CD4-positive, CD25-positive, alpha-beta regulatory T cell (primary cell): Measurements from ENCODE around the gene RTN4IP1. TPM values are rescaled to one million over a fixed set of nuclear protein-coding genes. Genes with fewer than 3 reads are reported as not detected.

Experiments used
- ATAC-seq, 2 donors: fragments of 150-1000 bp; cut with Tn5 transposase; one replicate each; pipeline ENCODE4 v1.10.0; 2021; ENCODE audit warnings: low read depth in 2 of 2, moderate number of reproducible peaks in 2 of 2, moderate library complexity in 1 of 2
- DNase-seq, 3 donors: peaks; one replicate each; pipeline versions ENCODE4 v3.0.0 to v3.0.0-alpha.2; 2012 to 2022; ENCODE audit warnings: mixed read lengths in 1 of 3
- H3K27ac ChIP-seq: one replicate; pipeline ENCODE4 v1.7.0; 2013; ENCODE audit warnings: mild to moderate bottlenecking, low read length; ENCODE audit not compliant: insufficient read depth, poor library complexity, severe bottlenecking
- H3K27me3 ChIP-seq: one replicate; pipeline ENCODE4 v1.7.0; 2013; ENCODE audit warnings: low read length; ENCODE audit not compliant: control insufficient read depth, insufficient read depth
- H3K36me3 ChIP-seq: one replicate; pipeline ENCODE4 v1.7.0; 2013; ENCODE audit warnings: mild to moderate bottlenecking, low read length, moderate library complexity; ENCODE audit not compliant: control insufficient read depth, insufficient read depth
- H3K4me1 ChIP-seq: 2 replicates; pipeline ENCODE4 v1.7.0; 2013; ENCODE audit warnings: mild to moderate bottlenecking, low read length; ENCODE audit not compliant: insufficient read depth, control insufficient read depth, poor library complexity, severe bottlenecking
- H3K4me3 ChIP-seq: one replicate; pipeline ENCODE4 v1.7.0; 2013; ENCODE audit warnings: low read depth, mild to moderate bottlenecking, low read length, moderate library complexity
- H3K9me3 ChIP-seq, 2 experiments: 1 replicate in 1 of 2; 2 replicates in 1 of 2; pipeline ENCODE4 v1.7.0; 2013; ENCODE audit warnings: low read length in 2 of 2, mild to moderate bottlenecking in 1 of 2, moderate library complexity in 1 of 2; ENCODE audit not compliant: control insufficient read depth in 2 of 2
- H3K27ac Mint-ChIP-seq, 3 donors: one replicate each; pipeline ENCODE4 v1.8.0; 2020 to 2022; ENCODE audit warnings: mild to moderate bottlenecking in 3 of 3, mixed read lengths in 3 of 3, moderate library complexity in 2 of 3
- H3K27me3 Mint-ChIP-seq: one replicate; pipeline ENCODE4 v1.8.0; 2022; ENCODE audit warnings: mild to moderate bottlenecking, mixed read lengths
- H3K36me3 Mint-ChIP-seq: one replicate; pipeline ENCODE4 v1.8.0; 2020; ENCODE audit warnings: mixed read lengths
- H3K4me1 Mint-ChIP-seq, 4 donors: one replicate each; pipeline ENCODE4 v1.8.0; 2020 to 2022; ENCODE audit warnings: mixed read lengths in 4 of 4, mild to moderate bottlenecking in 1 of 4
- H3K4me3 Mint-ChIP-seq, 4 donors: one replicate each; pipeline ENCODE4 v1.8.0; 2020 to 2022; ENCODE audit warnings: mild to moderate bottlenecking in 4 of 4, mixed read lengths in 4 of 4, moderate library complexity in 3 of 4
- H3K9me3 Mint-ChIP-seq, 7 donors: one replicate each; pipeline ENCODE4 v1.8.0; 2020 to 2022; ENCODE audit warnings: mixed read lengths in 7 of 7, mild to moderate bottlenecking in 3 of 7, moderate library complexity in 2 of 7
- polyA plus RNA-seq, 4 donors: library from polyadenylated mRNA; unstranded; fragments of 300-500 nt; fragmentation: Illumina TruSeq; gene quantifications; one replicate each; pipeline ENCODE4 v1.2.3, GENCODE V29; 2021
- total RNA-seq: library from RNA; stranded (reverse); gene quantifications from one replicate; pipeline ENCODE4 v1.2.3, GENCODE V29; 2022

RTN4IP1 gene
- total and polyA plus RNA-seq, 5 donors from 2014 or later: 5.9 to 13.8 (median 10.6) TPM

GRCh38 chr6:106535012-106535411, 94.3 kb downstream of the RTN4IP1 start:
- no peak for ATAC-seq

DNA sequence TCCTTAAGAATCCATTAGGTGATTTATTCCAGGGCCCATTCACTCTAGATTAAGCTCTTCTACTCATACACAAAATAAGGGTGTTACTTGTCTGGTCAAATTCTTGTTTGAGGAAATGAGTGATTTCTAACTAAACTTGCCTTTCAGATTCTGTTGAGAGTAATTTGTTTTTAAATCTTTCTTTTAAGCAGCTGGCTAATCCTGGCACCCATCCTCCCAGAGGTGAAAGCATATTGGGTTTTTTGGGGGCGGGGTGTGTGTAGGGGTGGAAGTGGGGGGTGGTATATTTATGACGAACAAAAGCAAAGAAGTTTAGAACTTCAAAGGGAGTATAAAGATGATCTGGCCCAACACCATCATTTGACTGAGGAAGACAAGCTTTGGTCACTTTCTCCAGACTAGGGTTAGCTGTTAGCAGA, 94.7 kb downstream of the RTN4IP1 start:
- H3K9me3 ChIP-seq: no peaks in the 10 kb centered on the region
- H3K4me1 Mint-ChIP-seq: peaks cover 47 to 99% (median 83%) of the 10 kb centered on the region in 4 donors
- no peaks in the 10 kb centered on the region for H3K9me3 Mint-ChIP-seq
- peaks cover 63% of the 10 kb centered on the region for H3K36me3 ChIP-seq
- H3K27ac ChIP-seq: peak overlapping the region; percentile 52
- H3K27me3 ChIP-seq: no peaks in the 10 kb centered on the region
- H3K27ac Mint-ChIP-seq: peak overlapping the region; percentile 74 to 92 (median 83)
- H3K4me1 ChIP-seq: peaks cover 42% of the 10 kb centered on the region
- peaks cover 50% of the 10 kb centered on the region for H3K36me3 Mint-ChIP-seq
- DNase-seq (peak in 2 of 3 donors; percentile 52 to 89), ATAC-seq (peak; percentile 64 to 77)
- no peaks in the 10 kb centered on the region for H3K27me3 Mint-ChIP-seq
- peak overlapping the region; percentile 31 to 69 (median 58) for H3K4me3 Mint-ChIP-seq
- H3K4me3 ChIP-seq: peak overlapping the region; percentile 42

More at GRCh38 chr6:106535012-106535411, 94.3 kb downstream of the RTN4IP1 start:
- Mint-ChIP-seq H3K4me1 (peaks cover 48 to 99% (median 80%) of the 10 kb centered on the region in 4 donors), H3K27me3 (no peaks in the 10 kb centered on the region), H3K36me3 (peaks cover 48% of the 10 kb centered on the region), H3K27ac (peak overlapping the region; percentile 74 to 92 (median 83)), H3K9me3 (no peaks in the 10 kb centered on the region), H3K4me3 (peak overlapping the region in 2 of 4 donors; percentile 27 to 49)
- H3K27ac ChIP-seq: peak overlapping the region; percentile 52
- peaks cover 63% of the 10 kb centered on the region for H3K36me3 ChIP-seq
- no peaks in the 10 kb centered on the region for H3K27me3 ChIP-seq
- H3K4me1 ChIP-seq: peaks cover 42% of the 10 kb centered on the region
- no peak for DNase-seq
- no peak overlapping the region for H3K4me3 ChIP-seq
- no peaks in the 10 kb centered on the region for H3K9me3 ChIP-seq

GRCh38 chr6:106534004-106534403, 95.3 kb downstream of the RTN4IP1 start:
- Mint-ChIP-seq H3K36me3 (peaks cover 54% of the 10 kb centered on the region), H3K9me3 (no peaks in the 10 kb centered on the region), H3K27ac (peak overlapping the region; percentile 74 to 92 (median 83)), H3K4me1 (peaks cover 47 to 96% (median 85%) of the 10 kb centered on the region in 4 donors), H3K4me3 (peak overlapping the region; percentile 31 to 69 (median 58)), H3K27me3 (no peaks in the 10 kb centered on the region)
- H3K4me1 ChIP-seq: peaks cover 42% of the 10 kb centered on the region
- peak overlapping the region; percentile 52 for H3K27ac ChIP-seq
- no peaks in the 10 kb centered on the region for H3K27me3 ChIP-seq
- ATAC-seq (no peak), DNase-seq (no peak)
- H3K36me3 ChIP-seq: peaks cover 63% of the 10 kb centered on the region
- peak overlapping the region; percentile 42 for H3K4me3 ChIP-seq
- no peaks in the 10 kb centered on the region for H3K9me3 ChIP-seq

DNA sequence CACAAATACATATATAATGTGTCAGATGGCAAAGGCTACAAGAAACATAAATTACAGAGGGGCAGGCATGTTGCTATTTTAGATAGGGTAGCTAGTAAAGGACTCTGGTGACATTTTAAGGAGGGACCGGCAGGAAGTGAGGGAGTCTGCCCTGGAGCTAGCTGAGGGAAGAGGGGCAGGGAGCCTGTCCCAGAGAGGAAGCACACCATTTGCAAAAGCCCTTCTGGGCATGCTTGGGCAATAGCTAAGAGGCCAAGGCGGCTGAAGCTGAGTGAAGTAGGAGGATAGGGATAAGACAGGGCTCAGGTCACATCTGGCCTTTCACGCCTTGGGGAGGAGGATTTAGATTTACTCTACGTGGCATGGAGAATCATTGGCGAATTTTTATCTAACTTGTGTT, 96.2 kb downstream of the RTN4IP1 start:
- no peaks in the 10 kb centered on the region for H3K27me3 Mint-ChIP-seq
- H3K36me3 Mint-ChIP-seq: peaks cover 58% of the 10 kb centered on the region
- DNase-seq (no peak), ATAC-seq (no peak)
- H3K4me3 Mint-ChIP-seq: peak overlapping the region in 1 of 4 donors; percentile 3
- peak overlapping the region; percentile 31 for H3K27ac ChIP-seq
- H3K4me1 Mint-ChIP-seq: peaks cover 47 to 92% (median 82%) of the 10 kb centered on the region in 4 donors
- H3K27ac Mint-ChIP-seq: peak overlapping the region; percentile 76 to 90 (median 83)
- no peaks in the 10 kb centered on the region for H3K9me3 ChIP-seq
- peaks cover 59% of the 10 kb centered on the region for H3K36me3 ChIP-seq
- no peaks in the 10 kb centered on the region for H3K9me3 Mint-ChIP-seq
- H3K27me3 ChIP-seq: no peaks in the 10 kb centered on the region
- H3K4me1 ChIP-seq: peaks cover 38% of the 10 kb centered on the region
- H3K4me3 ChIP-seq: no peak overlapping the region

DNA sequence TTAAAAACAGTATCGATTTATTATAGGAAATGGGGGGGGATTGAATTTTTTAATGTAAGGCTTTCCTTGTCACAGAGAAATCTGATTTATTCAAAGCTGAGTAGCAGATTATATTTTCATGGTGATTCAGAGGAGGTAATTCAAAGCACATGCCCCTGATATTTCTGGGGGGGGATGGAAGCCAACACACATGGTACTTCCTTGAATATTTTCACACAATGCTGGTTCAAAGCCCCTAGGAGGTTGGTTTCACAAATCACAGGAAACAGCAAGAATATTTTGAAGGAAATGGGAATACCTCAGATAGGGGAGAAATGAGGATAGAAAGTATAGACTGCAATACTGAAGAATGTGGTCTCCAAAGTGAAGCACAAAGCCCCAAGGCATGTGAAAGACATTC, 98.8 kb downstream of the RTN4IP1 start:
- peaks cover 46% of the 10 kb centered on the region for H3K4me1 ChIP-seq
- no peaks in the 10 kb centered on the region for H3K9me3 Mint-ChIP-seq
- ATAC-seq: no peak
- peaks cover 69% of the 10 kb centered on the region for H3K36me3 ChIP-seq
- DNase-seq: no peak
- no peaks in the 10 kb centered on the region for H3K27me3 ChIP-seq
- no peak overlapping the region for H3K27ac Mint-ChIP-seq
- no peak overlapping the region for H3K4me3 Mint-ChIP-seq
- H3K9me3 ChIP-seq: no peaks in the 10 kb centered on the region
- H3K4me3 ChIP-seq: no peak overlapping the region
- H3K27me3 Mint-ChIP-seq: no peaks in the 10 kb centered on the region
- peaks cover 47 to 91% (median 79%) of the 10 kb centered on the region in 4 donors for H3K4me1 Mint-ChIP-seq
- H3K36me3 Mint-ChIP-seq: peaks cover 56% of the 10 kb centered on the region
- no peak overlapping the region for H3K27ac ChIP-seq

- Mint-ChIP-seq H3K27me3 (no peaks in the 10 kb centered on the region), H3K4me3 (no peak overlapping the region), H3K27ac (no peak overlapping the region), H3K36me3 (peaks cover 56% of the 10 kb centered on the region), H3K9me3 (no peaks in the 10 kb centered on the region), H3K4me1 (peaks cover 46 to 91% (median 79%) of the 10 kb centered on the region in 4 donors)
- no peaks in the 10 kb centered on the region for H3K9me3 ChIP-seq
- no peaks in the 10 kb centered on the region for H3K27me3 ChIP-seq
- peaks cover 49% of the 10 kb centered on the region for H3K4me1 ChIP-seq
- no peak overlapping the region for H3K27ac ChIP-seq
- peak overlapping the region; percentile 9 for H3K4me3 ChIP-seq
- DNase-seq: no peak
- ATAC-seq: no peak
- peaks cover 69% of the 10 kb centered on the region for H3K36me3 ChIP-seq
Measured at GRCh38 chr6:106530026-106530425, 99.3 kb downstream of the RTN4IP1 start.

DNA sequence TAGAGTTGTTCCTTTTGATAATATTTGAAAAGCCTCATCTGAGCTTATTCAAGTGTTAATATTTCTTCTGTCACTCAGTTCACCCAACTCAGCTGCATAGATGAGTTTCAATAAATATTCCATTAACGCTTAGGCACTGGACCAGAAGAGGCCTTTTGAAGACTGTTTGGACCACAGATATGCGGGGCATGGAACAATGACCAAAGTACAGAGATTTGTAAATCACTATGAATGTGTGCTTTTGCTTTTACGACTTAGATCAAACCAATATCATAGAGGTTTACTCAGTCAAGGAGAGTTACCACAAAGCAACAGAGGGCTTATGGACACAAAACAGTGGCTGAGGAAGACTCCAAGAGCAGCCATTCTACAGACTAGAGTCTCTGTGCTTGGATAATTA, 99.9 kb downstream of the RTN4IP1 start:
- H3K36me3 ChIP-seq: peaks cover 69% of the 10 kb centered on the region
- H3K9me3 Mint-ChIP-seq: no peaks in the 10 kb centered on the region

GRCh38 chr6:106528521-106528920, 100.8 kb downstream of the RTN4IP1 start:
- no peak for ATAC-seq
- peak overlapping the region; percentile 27 for H3K4me3 ChIP-seq
- peaks cover 48% of the 10 kb centered on the region for H3K36me3 Mint-ChIP-seq

More for the DNA sequence above, 99.9 kb downstream of the RTN4IP1 start:
- Mint-ChIP-seq H3K27ac (no peak overlapping the region), H3K4me1 (peaks cover 41 to 88% (median 77%) of the 10 kb centered on the region in 4 donors), H3K27me3 (no peaks in the 10 kb centered on the region), H3K4me3 (no peak overlapping the region), H3K36me3 (peaks cover 54% of the 10 kb centered on the region)
- H3K4me3 ChIP-seq: no peak overlapping the region
- H3K9me3 ChIP-seq: no peaks in the 10 kb centered on the region
- peaks cover 44% of the 10 kb centered on the region for H3K4me1 ChIP-seq
- no peaks in the 10 kb centered on the region for H3K27me3 ChIP-seq
- ATAC-seq: no peak
- no peak overlapping the region for H3K27ac ChIP-seq
- no peak for DNase-seq

More at GRCh38 chr6:106528521-106528920, 100.8 kb downstream of the RTN4IP1 start:
- no peak overlapping the region for H3K27ac ChIP-seq
- peak overlapping the region in 1 of 3 donors; percentile 80 for H3K27ac Mint-ChIP-seq
- H3K36me3 ChIP-seq: peaks cover 62% of the 10 kb centered on the region
- H3K27me3 Mint-ChIP-seq: no peaks in the 10 kb centered on the region
- no peak for DNase-seq
- no peaks in the 10 kb centered on the region for H3K9me3 ChIP-seq
- peaks cover 42% of the 10 kb centered on the region for H3K4me1 ChIP-seq
- no peaks in the 10 kb centered on the region for H3K27me3 ChIP-seq
- no peaks in the 10 kb centered on the region for H3K9me3 Mint-ChIP-seq
- peak overlapping the region in 1 of 4 donors; percentile 2 for H3K4me3 Mint-ChIP-seq
- H3K4me1 Mint-ChIP-seq: peaks cover 36 to 82% (median 71%) of the 10 kb centered on the region in 4 donors
